Measurements from ENCODE around the gene DERL2.

DERL2 gene

DNA sequence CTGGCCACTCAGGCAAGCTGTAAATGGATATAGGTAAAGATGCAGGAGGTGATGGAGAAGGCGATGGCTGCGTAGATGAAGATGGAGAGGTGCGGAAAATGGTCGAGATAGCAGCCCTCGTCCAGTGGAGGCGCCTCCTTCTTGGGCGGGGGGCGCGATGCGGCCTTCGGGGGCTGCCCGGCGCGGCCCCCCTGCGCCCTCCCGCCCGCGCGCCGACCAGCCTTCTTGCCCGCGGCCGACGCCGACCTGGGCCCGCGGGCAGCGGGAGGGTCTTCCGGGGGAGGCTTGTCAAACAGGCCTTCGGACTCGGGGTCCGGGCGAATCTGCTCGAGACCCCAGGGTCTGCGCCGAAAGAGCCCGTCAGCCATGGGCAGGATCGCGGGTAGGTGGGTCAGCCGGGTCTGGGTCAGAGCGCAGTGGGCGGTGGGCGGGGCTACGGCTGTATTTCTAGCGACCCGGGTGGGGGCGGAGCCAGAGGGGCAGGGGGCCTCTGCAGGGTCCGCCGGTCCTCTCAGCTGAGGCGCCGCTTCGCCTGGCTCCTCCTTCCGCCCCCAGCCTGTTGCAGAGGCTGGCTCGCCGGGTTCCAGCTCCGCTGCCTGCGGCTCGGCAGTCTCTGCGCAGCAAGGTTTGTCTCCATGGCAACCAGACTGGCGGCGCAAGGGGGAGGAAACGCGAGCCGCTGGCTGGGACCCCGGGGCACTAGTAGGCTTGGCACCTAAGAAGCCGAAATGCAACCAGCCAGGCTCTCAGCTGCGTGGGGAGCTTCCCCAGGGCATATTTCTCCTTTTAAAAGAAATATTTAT lies 14.8 kb upstream of the DERL2 start:
- peak; percentile 93 for DNase-seq (ENCODE audit: low spot score)

DNA sequence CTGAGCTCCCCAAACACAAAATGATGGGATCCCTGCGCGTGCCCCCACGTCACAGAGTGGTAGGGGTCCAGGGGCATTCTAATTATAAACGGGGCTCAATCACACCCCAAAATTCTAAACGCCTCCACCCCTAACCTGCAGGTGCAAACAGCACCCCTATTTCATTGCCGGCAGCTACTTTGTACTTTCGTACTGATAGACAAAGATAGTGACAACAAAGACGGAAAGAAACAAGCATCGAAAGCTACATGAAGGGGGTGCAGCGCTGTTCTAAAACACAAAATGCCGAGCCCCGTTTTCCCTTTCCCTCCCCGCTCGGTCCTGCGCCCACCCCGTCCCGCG lies 14.2 kb upstream of the DERL2 start:
- no peak for DNase-seq (ENCODE audit: low spot score)

DNA sequence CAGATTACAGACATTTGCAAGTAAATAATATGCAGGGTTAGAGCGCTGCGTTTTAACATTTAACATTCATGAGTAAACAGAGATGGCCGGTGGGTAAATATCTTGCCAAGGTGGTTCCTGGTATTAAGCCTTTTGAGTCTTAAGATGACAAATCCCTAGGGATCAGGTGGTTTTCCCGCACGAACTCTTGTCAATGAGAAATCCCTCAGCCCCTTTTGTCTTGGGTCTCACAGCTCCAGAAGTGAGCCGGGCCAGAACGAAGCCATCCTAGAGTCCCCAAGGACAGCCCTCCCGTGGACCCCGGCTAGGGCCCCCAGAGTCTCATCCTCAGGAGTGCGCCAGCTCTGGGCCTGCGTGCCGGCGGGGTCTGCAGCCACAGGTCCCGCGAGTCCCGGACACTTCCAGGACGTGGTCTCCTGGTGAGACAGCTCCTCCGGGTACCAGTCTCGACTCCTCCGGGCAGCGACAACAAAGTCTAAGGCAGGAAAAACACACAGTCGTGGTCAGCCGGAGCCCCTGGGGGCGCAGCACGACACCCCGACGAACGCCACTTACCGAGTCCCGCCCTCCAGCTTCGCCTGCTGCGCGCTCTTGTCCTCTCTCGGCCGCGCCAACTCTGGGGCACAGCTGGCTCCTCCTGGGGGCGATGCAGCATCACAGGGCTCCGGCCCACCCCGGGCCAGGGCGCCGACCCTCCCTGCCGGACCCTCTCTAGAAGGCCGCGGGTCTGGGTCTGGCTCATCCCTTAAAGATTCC lies 13.7 kb upstream of the DERL2 start:
- DNase-seq (ENCODE audit: low spot score) = peak; percentile 45

DNA sequence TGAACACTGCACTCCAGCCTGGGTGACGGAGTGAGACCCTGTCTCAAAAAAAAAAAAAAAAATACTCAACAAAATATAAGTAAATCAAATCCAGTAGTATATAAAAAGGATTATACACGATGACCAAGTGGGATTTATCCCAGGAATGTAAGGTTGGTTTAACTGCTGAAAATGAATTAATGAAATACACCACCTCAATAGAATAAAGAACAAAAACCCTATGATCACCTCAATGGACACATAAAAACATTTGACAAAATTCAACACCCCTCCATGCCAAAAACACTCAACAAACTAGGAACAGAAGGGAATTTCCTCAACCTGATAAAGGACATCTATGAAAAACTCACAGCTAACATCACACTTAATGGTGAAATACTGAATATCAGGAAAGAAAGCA lies 7.0 kb upstream of the DERL2 start:
- DNase-seq (ENCODE audit: low spot score) = no peak

DNA sequence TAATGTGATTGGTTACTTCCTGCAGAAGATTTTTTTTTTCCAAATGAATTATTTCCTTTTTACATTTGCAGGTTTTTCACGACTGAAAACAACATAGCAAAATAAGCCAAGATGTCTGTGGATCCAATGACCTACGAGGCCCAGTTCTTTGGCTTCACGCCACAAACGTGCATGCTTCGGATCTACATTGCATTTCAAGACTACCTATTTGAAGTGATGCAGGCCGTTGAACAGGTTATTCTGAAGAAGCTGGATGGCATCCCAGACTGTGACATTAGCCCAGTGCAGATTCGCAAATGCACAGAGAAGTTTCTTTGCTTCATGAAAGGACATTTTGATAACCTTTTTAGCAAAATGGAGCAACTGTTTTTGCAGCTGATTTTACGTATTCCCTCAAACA lies 2.8 kb upstream of the DERL2 start:
- DNase-seq (ENCODE audit: low spot score) = no peak

DNA sequence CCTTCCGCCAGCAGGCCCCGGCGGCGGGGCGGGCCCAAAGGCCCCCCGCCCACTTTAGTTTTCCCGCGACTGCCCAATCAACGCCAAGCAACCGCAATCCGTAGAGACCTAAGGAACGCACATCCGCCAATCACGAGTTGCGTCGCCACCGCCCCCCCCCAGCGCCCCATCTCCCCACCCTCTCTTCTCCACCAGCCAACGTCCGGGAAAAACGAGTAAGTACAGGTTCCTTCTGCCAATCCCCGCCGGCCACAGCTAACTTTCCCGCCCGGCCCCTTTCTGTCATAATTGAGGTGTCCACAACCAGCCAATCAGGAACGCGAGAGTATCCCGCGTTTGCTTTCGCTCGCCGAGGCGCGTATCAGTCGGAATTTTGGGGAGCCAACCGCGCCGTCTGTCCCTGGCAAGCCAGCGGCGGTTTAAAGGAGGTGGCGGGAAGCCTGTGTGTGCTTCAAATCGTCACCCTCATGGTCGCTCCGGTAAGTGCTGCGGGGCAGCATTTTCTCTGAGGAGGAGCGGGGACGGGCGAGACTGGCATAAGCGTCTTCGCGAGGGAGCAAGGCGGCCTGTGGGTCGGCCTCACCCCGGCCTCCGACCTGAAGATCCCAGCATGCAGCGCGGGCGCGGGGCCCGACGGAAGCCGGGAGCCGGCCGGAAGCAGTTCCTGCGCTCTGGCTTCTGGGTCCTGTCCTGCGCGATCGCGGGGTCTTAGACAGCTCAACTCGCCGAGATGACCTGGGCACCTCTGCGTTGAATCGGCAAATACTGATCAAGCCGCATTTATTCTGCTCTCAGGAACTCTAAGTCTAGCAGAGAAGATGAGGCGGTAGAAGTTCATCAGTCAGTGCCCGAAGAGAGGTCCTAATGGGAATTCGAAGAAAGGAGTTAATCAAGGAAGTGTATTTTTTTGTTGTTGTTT lies 487 bp upstream of the DERL2 start, which contains the start of gene MIS12:
Gene MIS12, plus strand, starts transcription at position 361 of the 919 bp plus-strand sequence. CDS start 2,297 bp downstream, outside the sequence.
- DNase-seq (ENCODE audit: low spot score) = peak; percentile 99

DNA sequence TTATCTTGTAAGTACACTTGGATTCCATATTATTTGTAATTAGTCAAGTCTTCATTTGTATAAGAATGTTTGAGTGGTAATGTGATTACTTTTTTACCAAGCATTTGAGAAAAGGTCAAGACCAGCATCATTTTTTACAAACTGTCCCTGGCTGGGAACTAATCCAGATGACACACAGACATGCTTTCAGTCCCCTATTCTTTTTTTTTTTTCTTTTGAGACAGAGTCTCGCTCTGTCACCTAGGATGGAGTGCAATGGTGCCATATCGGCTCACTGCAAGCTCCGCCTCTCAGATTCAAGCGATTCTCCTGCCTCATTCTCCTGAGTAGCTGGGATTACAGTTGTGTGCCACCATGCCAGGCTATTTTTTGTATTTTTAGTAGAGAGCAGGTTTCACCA lies 4.5 kb downstream of the DERL2 start:
- no peak for DNase-seq (ENCODE audit: low spot score)

DNA sequence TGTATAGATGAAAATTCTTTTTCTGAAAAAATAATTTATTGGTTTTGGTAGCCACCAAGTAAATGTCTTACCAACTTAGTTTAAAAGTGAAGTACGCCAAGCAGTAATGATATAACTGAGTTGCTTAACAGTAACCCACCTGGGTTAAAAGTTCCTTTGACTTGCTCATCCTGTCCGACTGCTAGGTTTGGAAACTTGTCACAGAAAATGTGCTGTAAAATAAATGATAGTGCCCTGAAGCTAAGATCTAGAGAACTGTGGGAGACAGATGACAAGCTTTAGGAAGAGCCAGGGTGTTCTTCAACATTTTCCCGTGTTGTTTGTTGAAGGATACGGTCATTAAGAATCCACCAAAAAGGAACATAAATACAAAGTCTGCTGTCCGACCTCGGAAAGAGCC lies 5.0 kb downstream of the DERL2 start:
- DNase-seq (ENCODE audit: low spot score) = no peak

DNA sequence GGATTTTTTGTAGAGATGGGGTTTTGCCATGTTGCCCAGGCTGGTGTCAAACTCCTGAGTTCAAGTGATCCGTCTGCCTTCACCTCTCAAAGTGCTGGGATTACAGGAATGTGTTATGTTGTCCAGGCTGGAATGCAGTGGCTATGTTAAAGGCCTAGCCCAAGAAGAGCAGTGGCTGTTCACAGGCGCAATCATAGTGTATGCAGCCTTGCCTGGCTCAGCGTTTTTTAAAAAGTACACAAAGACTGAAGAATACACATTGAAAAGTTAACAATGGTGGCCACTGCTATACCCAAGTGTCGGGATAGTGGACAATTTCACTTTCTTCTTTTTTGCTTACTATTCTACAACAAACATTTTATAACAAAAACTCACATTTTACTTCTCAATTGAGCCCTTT lies 7.0 kb downstream of the DERL2 start:
- no peak for DNase-seq (ENCODE audit: low spot score)

DNA sequence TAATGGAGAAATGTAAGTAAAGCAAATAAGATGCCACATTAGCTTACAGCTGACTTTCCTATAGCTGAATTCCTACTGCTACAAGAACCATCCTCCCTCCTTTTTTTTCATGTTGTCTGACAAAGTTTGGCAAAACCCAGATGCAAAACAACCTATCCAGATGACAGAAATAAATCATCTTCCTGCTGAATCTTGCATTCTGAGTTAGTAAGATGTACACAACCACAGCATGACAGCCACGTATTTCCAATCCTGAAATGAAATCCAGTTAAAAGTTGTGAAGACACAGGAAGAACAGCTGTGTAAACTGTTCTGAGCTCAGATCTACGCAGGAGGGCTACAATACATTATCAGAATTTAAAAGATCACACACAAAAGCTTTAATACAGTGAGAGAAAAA lies 12.1 kb downstream of the DERL2 start:
- no peak for DNase-seq (ENCODE audit: low spot score)

DNA sequence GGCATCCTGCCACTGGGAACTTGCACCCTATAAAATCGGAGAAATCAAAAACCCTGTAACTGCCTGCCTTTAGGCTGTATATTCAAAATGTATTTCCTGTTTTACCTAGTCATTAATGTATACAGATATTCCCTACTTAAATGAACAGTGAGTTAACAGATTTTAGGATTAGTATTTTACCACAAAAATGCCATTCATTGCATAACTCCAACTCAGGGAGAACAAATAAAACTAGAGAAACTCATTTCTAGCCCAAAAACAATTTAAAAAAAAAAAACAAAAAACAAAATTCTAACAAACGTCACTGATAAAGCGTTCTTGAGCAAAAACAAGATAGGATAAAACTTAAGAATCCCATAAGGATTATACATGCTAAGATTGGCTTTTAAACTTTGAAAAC lies 13.5 kb downstream of the DERL2 start:
- DNase-seq (ENCODE audit: low spot score) = no peak

DNA sequence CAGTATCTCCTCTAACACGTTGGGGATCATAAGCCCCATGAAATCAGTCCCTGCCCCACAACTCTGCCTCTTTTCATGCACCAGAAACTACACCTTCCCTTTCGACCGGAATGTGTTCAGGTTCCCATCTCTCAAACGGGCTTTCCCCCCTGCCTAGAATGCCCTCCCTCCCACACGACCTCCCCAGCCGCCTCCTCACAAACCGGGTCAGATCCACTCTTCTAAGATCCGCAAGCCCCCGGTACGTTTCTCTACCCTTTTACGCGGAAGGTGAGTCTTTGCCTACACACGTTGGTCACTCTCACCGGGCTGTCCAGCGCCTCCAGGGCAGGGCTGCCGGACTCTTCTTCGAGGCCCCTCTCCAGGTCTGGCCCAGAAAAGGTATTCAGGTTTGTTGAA lies 17.9 kb downstream of the DERL2 start:
- no peak for DNase-seq (ENCODE audit: low spot score)

DNA sequence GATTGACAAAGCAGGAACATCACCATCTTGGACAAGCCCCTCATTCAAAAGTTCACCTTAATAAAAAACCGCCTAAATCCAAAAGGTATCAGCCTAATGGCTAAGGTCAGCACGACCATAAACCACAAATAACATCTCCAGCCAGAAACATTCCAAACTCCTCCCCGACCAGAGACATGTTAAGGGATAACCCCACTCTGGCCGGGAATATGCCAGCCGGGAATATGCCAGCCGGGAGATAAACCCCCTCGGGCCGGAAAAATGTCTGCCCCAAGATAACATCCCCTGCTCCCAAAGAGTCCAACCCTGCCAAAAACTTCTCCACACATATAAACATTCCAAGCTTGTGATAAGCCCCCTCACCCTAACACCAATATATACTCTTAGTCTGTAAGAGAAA lies 18.6 kb downstream of the DERL2 start:
- DNase-seq (ENCODE audit: low spot score) = no peak

DNA sequence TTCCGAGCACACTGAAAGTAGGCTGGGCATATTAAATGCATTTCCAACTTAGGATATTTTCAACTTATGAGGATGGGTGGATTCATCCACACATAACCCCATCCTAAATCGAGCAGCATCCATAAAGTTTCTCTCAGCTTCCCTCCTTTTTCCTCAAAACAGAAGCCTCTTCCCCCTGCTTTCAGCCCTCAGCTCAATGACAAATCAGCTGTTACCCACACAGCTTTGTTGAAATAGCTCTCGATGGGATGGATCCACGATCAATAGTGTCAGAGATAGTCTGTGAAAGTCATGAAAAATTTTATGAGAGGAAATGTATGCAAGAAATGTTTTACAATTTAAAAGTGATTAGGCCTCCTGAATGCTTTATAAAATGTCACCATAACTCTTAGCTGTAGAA lies 19.7 kb downstream of the DERL2 start:
- no peak for DNase-seq (ENCODE audit: low spot score)

DNA sequence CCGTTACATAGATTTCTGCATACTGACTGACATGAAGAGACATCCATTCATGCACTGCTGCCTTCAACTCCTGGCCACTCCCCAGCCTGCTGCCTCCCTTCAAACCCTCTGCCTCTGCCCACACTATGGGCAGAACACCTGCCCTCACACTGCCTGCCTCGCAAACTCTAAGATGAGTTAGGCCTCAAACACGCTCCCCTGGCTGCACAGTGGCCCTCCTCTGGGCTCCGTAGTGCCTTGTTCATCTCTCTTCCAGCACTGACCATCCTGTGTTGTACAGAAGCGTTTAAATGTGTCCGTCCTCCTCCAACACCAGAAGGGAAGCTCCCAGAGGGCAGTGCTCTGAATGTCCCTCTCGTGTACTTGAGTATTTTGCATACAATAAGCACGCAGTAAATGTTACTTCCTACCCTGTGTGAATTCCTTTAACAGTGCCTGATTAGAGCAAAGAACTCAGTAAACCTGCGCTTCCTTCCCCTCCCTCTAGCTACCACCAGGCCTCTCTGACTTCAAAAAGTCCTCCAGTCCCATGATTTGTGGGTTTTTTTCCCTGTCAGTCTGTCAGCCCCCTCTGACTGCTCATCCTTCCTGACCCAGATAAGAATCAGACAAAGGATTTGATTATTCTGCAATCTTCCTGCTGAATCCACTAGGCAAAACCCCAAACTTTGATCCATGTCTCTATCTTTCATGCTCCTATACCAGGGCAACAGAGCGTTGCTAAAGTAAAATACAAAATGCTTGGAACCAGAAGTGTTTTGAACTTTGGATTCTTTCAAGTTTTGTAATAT lies 21.1 kb downstream of the DERL2 start:
- no peak for DNase-seq (ENCODE audit: low spot score)

DNA sequence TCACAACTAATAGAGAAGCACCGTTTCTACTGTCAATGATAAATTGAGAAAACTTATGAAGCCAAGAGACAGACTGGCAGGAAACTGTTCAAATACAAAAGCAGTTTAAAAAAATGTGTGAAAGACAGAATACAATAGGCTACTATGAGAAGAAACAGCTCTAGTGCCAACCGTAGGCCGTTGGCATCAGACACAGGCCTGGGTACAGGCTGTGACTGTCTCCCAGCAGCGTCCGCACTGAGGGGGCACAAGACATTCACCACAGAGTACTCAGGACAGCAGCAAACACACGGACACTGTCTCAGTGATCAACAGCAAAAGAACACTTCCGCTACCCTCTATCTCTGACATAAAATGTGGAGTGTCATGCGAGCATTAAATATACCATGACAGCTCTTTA lies 39.2 kb downstream of the DERL2 start:
- DNase-seq (ENCODE audit: low spot score) = peak; percentile 95

DNA sequence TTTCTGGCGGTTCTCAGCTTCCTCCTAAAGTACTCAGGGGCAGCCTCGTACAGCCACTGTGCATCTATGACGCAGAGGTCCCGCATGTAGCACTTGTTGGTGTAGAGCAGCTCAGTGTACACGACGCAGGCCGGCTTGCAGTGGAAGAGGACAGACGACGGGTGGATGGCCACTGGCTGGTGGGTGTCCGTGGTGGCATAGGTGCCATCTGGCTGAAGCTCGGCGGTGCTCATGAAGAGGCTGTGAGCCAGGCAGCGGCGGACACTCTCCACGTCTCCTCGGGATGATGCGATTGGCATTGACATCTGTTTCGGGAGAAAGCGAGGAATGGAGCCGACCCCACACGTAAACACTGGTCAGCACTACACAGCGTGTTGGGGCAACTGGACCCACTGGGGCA lies 41.8 kb downstream of the DERL2 start:
- DNase-seq (ENCODE audit: low spot score) = no peak

DNA sequence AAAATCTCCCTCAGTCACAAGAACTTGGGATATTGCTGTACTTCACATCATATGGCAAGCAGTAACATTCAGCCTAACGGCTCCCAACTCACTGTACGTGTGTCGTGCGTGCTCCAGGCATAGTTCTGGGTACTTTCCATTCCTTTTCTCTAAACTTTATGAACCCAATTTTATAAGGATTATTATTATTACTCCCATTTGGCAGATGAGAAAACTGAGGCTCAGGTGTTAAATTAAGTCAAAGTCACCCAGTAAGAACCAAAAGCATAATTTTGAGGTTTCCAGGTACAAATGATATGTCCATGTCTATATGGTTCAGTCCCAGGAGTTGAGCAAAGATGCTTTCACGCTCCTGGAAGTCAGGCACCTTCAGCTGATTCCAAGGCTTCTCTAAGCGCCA lies 42.2 kb downstream of the DERL2 start:
- no peak for DNase-seq (ENCODE audit: low spot score)

DNA sequence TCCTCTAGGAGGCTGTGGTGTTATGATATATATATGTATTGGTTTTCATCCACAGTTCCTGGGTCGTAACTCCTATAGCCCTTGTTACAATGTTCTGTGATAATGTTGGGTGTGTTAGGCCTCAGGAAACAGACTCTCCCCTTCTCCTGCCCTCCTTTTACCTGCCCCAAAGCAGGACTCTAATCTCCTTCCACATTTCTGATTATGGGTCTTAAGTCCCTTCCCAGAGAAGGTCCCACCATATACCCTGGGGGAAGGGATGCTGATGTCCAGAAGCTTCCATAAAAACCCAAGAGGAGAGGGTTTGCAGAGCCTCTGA lies 46.6 kb downstream of the DERL2 start:
- no peak for DNase-seq (ENCODE audit: low spot score)

DNA sequence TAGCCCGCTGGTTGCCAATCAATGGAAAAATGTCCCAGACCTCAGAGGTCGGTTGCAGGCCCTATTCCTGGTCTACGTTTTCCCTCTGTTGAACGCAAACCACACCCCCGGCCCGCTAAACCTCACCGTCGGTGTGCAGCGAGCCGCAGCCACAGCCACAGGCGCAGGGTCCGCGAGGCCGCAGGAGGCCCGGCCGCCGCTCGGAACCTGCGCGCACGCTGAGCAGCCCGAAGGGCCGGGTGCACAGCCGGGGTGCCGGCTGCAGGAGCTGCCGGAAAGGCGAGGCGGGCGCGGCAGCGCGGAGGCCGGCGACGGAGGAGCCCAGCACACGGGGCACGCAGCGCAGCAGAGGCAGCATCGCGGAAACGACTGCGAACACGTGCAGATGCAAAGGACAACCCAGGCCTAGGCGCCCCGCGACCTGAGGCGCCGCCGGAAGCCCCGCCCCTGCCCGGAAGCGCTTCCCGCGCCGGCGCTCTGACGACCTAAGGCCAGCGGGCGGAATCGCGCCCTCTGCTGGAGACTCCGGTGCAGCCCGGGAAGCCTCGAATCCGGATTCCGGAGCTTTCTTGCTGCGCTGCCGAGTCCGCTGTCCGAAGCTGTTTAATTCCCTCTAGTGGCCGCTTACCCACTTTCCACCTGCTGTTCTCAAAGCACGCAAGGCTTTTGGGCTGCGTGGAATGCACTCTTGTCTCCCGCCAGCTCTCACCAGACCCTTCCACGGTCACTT lies 47.1 kb downstream of the DERL2 start, which contains the start of gene C1QBP:
Gene C1QBP, minus strand, starts transcription at position 440 of the 730 bp plus-strand sequence. Its CDS starts 82 bp downstream, at position 358.
- peak; percentile 90 for DNase-seq (ENCODE audit: low spot score)

DNA sequence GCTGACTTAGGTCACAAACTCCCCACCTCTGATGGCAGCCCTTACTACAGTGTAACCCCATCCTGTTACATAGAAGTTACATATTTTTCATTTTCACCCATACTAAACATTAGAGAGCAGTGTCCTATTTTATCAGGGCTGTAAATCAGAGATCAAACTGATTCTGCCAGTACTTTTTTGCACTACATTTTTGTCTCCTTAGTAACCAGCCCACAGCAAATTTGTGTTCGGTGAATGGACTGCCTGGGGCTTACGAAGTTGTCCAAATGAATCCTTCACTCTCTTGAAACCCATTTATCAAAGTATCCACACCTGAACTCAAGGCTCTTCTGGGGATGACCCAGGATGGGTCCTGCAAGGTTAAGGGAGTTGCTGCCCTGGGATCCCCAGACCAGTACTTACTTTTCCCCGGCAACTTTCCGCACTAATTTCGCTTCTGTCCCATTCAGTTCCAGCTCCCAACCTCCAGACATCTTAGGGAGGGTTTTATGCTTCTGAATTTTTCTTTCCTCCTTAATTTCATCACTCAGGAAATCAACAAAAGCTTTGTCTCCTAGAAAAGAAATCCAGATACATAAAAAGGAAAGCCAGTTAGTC lies 48.2 kb downstream of the DERL2 start:
- no peak for DNase-seq (ENCODE audit: low spot score)

Measured in Ammon's horn (tissue), 1 donor.